HepG2 (cell line): Measurements from ENCODE around the gene UVSSA. TPM values are rescaled to one million over a fixed set of nuclear protein-coding genes. Genes with fewer than 3 reads are reported as not detected.

Experiments
- ATAC-seq: fragments of 200-7000 bp; cut with Tn5 transposase; 3 replicates; pipeline ENCODE4 v1.9.1; 2020; ENCODE audit warnings: mild to moderate bottlenecking, moderate library complexity
- BruUV-seq: library from RNA; stranded (reverse); fragments of 400-500 nt; replicated peaks from 2 replicates; lab custom pipeline; 2021; lab: Mats Ljungman, UMichigan
- CTCF ChIA-PET: fragments of 300-600 bp; formaldehyde crosslinking; extraction: SDS; loops from one replicate; lab custom pipeline; 2021; ENCODE audit warnings: low total read pairs, inconsistent platforms, low intra/inter-chr PET ratio; lab: Yijun Ruan, JAX
- POLR2A ChIA-PET: fragments of 350-600 bp; sonication (Branson Sonifier 250); formaldehyde crosslinking; loops from one replicate; lab custom pipeline; 2020; ENCODE audit warnings: antibody characterized with exemption, inconsistent platforms; lab: Yijun Ruan, JAX
- DNase-seq: peaks from one replicate; pipeline ENCODE4 v3.0.0-alpha.2; 2015; ENCODE audit warnings: low spot score
- FAIRE-seq: peaks from 3 replicates; lab custom pipeline; 2011; peaks lifted over from hg19 to GRCh38; lab: Jason Lieb, UNC
- H2AFZ ChIP-seq: one replicate; pipeline ENCODE4 v1.6.1; 2011; ENCODE audit warnings: low read length, inconsistent platforms
- H3K27ac ChIP-seq: fragments of 300-600 bp; 3 replicates; pipeline ENCODE4 v1.8.0; 2011; ENCODE audit warnings: mixed run types, mild to moderate bottlenecking, mixed read lengths, low read length, inconsistent platforms; ENCODE audit not compliant: insufficient read depth; ENCODE audit errors: extremely low read length
- H3K27me3 ChIP-seq, 2 experiments: fragments of 200-600 bp in 1 of 2; 2 replicates in 1 of 2; 3 replicates in 1 of 2; pipeline versions ENCODE4 v1.6.0 to v1.8.0; 2011; ENCODE audit warnings: low read length in 2 of 2, mild to moderate bottlenecking in 2 of 2, moderate library complexity in 2 of 2, inconsistent platforms in 1 of 2; ENCODE audit not compliant: insufficient read depth in 2 of 2, control insufficient read depth in 1 of 2
- H3K36me3 ChIP-seq, 2 experiments: fragments of 200-600 bp in 1 of 2; replicated peaks in 1 of 2; 2 replicates in 1 of 2; 3 replicates in 1 of 2; pipeline versions ENCODE4 v1.5.1 to v1.8.0; 2011; ENCODE audit warnings: low read length in 2 of 2, inconsistent platforms in 1 of 2; ENCODE audit not compliant: insufficient read depth in 2 of 2, control insufficient read depth in 1 of 2
- H3K4me1 ChIP-seq: 2 replicates; pipeline ENCODE4 v1.5.1; 2012; ENCODE audit warnings: low read length, inconsistent platforms; ENCODE audit not compliant: insufficient read depth
- H3K4me2 ChIP-seq: 2 replicates; pipeline ENCODE4 v1.6.0; 2011; ENCODE audit warnings: low read depth, low read length, inconsistent platforms
- H3K4me3 ChIP-seq, 3 experiments: fragments of 200-600 bp in 1 of 3; sonication (generic), shearing (Covaris generic) in 1 of 3; replicated peaks in 1 of 3; 2 replicates each; pipeline ENCODE4 v1.5.1; 2011 to 2016; ENCODE audit warnings: low read length in 3 of 3, inconsistent platforms in 2 of 3, low read depth in 2 of 3, mild to moderate bottlenecking in 2 of 3, control low read depth in 1 of 3, mixed read lengths in 1 of 3; ENCODE audit not compliant: insufficient read depth in 1 of 3
- H3K79me2 ChIP-seq: one replicate; pipeline ENCODE4 v1.6.1; 2011; ENCODE audit warnings: low read length, inconsistent platforms; ENCODE audit not compliant: insufficient read depth
- H3K9ac ChIP-seq: 2 replicates; pipeline ENCODE4 v1.6.0; 2011; ENCODE audit warnings: mild to moderate bottlenecking, low read depth, low read length, inconsistent platforms; ENCODE audit not compliant: insufficient read depth
- H3K9me3 ChIP-seq: 2 replicates; pipeline ENCODE4 v1.5.1; 2012; ENCODE audit warnings: mild to moderate bottlenecking, low read length
- H4K20me1 ChIP-seq: 2 replicates; pipeline ENCODE4 v1.6.0; 2011; ENCODE audit warnings: inconsistent platforms, mild to moderate bottlenecking, low read length, moderate library complexity; ENCODE audit not compliant: insufficient read depth
- AGO2 ChIP-seq: fragments of 200-400 bp; formaldehyde crosslinking; optimal IDR thresholded peaks from 2 replicates; pipeline ENCODE3; 2017; ENCODE audit warnings: mild to moderate bottlenecking, low read depth, low read length, moderate library complexity
- HNRNPK ChIP-seq: fragments of 200-400 bp; formaldehyde crosslinking; IDR thresholded peaks from 2 replicates; pipeline ENCODE4 v1.6.1; 2018; ENCODE audit warnings: low read length, low read depth, moderate library complexity, mild to moderate bottlenecking; ENCODE audit not compliant: poor library complexity, severe bottlenecking
- THYN1 ChIP-seq: sonication (generic); formaldehyde crosslinking; IDR thresholded peaks from 2 replicates; pipeline ENCODE4 v1.8.1; 2023; ENCODE audit warnings: low read depth, mild to moderate bottlenecking, moderate library complexity, missing genetic modification reagents, borderline replicate concordance
- ZNF160 ChIP-seq: sonication (generic); formaldehyde crosslinking; IDR thresholded peaks from 2 replicates; pipeline ENCODE4 v1.8.0; 2022; ENCODE audit warnings: mild to moderate bottlenecking, inconsistent platforms, missing genetic modification reagents
- ZNF710 ChIP-seq: sonication (generic); formaldehyde crosslinking; IDR thresholded peaks from 2 replicates; pipeline ENCODE4 v1.5.0; 2020; ENCODE audit warnings: mild to moderate bottlenecking, missing genetic modification reagents, borderline replicate concordance
- WGBS: methylation state at CpG from one replicate; pipeline ENCODE4 v1.1.6; 2017; ENCODE audit warnings: low lambda C conversion rate; 5-methylcytosine and 5-hydroxymethylcytosine counted together
- in situ Hi-C: cut with HindIII; loops from 2 replicates; pipeline ENCODE4 v1.10.0; 2017; ENCODE audit warnings: low pct_unique_long_range_greater_than_20kb; ENCODE audit not compliant: extremely low pct_ligation_motif_present
- intact Hi-C: fragments of 100-400 bp; cut with micrococcal nuclease; formaldehyde crosslinking; loops from one replicate; pipeline ENCODE4 v1.10.0; 2022; ENCODE audit not compliant: unreplicated experiment
- polyA plus RNA-seq, 8 experiments: library from polyadenylated mRNA; depleted of rRNA in 3 of 8; stranded (reverse) in 7 of 8; unstranded in 1 of 8; fragments of >200 nt; fragmentation: Illumina TruSeq in 4 of 8; extraction: Trizol in 4 of 8; gene quantifications; 2 replicates each; pipeline versions ENCODE4 v1.2.1 to v1.2.3, GENCODE V29; 2011 to 2016; ENCODE audit warnings: low read depth in 4 of 8, missing spikeins in 1 of 8, mixed read lengths in 1 of 8; ENCODE audit not compliant: insufficient read depth in 1 of 8
- total RNA-seq, 5 experiments: library from RNA; depleted of rRNA; stranded (reverse); fragments of >200 nt; fragmentation: Illumina TruSeq; extraction: Trizol; gene quantifications; 2 replicates each; pipeline ENCODE4 v1.2.3, GENCODE V29; 2016; ENCODE audit warnings: low read depth in 1 of 5

Gene UVSSA
- total and polyA plus RNA-seq, 2 of the 13 experiments (the other 11 are each of a cell fraction or from before 2014, with no cell fraction given) = 4.6 to 8.4 TPM

GRCh38 chr4:1315306-1315705 is 31.7 kb upstream of the UVSSA start:
- no peaks in the 10 kb centered on the region for H3K27me3 ChIP-seq
- no peak overlapping the region for H3K9ac ChIP-seq
- H3K27ac ChIP-seq = no peak overlapping the region
- no peak overlapping the region for H2AFZ ChIP-seq
- ChIA-PET POLR2A (no interaction called here), CTCF (no interaction called here)
- FAIRE-seq (no peak), ATAC-seq (no peak), DNase-seq (no peak)
- TF ChIP-seq AGO2 = peak; percentile 33
- TF ChIP-seq THYN1 = no peak
- peak; percentile 30 for TF ChIP-seq HNRNPK
- 97% methylated on average over 24 of the region's 28 CpGs for WGBS
- intact Hi-C loops = no loop called here
- H3K4me1 ChIP-seq = peaks cover 27% of the 10 kb centered on the region
- peaks cover 26 to 58% of the 10 kb centered on the region in 2 experiments for H3K36me3 ChIP-seq
- no peak overlapping the region for H3K4me2 ChIP-seq
- in situ Hi-C loops = no loop called here
- BruUV-seq = no TSS peak
- peaks cover 25% of the 10 kb centered on the region for H3K79me2 ChIP-seq
- peaks cover 1% of the 10 kb centered on the region; the same call in 1 of the 2 replicates for H4K20me1 ChIP-seq
- no peak overlapping the region for H3K4me3 ChIP-seq
- no peaks in the 10 kb centered on the region for H3K9me3 ChIP-seq

- H3K27me3 ChIP-seq = no peaks in the 10 kb centered on the region
- H4K20me1 ChIP-seq = no peaks in the 10 kb centered on the region
- ATAC-seq (no peak), FAIRE-seq (no peak), DNase-seq (no peak)
- H3K27ac ChIP-seq = no peak overlapping the region
- WGBS = 95% methylated on average over 25 of the region's 27 CpGs
- no TSS peak for BruUV-seq
- H2AFZ ChIP-seq = no peak overlapping the region
- H3K4me2 ChIP-seq = no peak overlapping the region
- ChIA-PET CTCF (no interaction called here), POLR2A (no interaction called here)
- peaks cover 18% of the 10 kb centered on the region for H3K79me2 ChIP-seq
- intact Hi-C loops (no loop called here), in situ Hi-C loops (no loop called here)
- peaks cover 21% of the 10 kb centered on the region for H3K4me1 ChIP-seq
- no peaks in the 10 kb centered on the region for H3K9me3 ChIP-seq
- H3K36me3 ChIP-seq = peaks cover 26 to 61% of the 10 kb centered on the region in 2 experiments
- no peak overlapping the region for H3K4me3 ChIP-seq
- H3K9ac ChIP-seq = no peak overlapping the region
- TF ChIP-seq ZNF160 (no peak), ZNF710 (CRISPR knock-in tag) (no peak)
These were observed 31.0 kb upstream of the UVSSA start for GRCh38 chr4:1315836-1316536.
